Measurements from ENCODE around the gene PPP6R3.

PPP6R3 gene

DNA sequence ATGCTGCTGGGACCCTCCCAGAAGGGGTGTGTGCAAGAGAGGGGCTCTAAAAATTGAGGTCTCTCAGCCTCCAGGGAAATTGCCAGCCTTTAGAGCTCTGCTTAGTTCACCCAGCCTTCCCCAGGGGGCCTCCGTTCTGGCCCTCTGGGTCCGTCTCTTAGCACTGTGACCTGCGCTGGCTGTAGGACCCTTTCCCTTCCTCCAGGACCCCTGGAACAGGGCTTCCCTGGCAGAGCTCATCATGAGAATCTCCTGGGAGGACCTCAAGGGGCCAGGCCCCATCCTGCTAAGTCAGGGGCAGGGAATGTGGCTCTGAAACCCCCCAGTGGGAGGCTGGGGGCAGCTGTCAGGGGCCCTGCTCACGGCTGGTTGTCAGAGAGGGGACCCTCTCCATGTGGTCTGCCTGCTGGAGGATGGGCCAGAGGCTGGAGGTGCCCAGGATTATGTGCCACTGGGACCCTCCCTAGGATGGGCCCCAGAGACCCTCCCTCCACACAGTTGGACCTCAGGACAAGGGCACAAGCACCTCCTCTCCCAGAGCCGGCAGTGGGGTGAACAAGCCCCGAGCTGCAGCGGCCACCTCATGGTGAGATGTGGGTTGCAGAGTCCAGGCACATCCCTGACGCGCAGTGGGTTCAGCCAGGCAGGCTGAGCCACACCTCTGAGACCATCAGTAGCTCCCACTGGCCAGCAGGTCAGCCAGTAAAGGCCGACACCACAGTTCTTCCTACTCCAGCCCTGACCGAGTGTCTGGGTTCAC, 196.6 kb downstream of the PPP6R3 start:
- DNase-seq = no peak

- no peak for DNase-seq
Measured at GRCh38 chr11:68658097-68658496, 197.5 kb downstream of the PPP6R3 start.

DNA sequence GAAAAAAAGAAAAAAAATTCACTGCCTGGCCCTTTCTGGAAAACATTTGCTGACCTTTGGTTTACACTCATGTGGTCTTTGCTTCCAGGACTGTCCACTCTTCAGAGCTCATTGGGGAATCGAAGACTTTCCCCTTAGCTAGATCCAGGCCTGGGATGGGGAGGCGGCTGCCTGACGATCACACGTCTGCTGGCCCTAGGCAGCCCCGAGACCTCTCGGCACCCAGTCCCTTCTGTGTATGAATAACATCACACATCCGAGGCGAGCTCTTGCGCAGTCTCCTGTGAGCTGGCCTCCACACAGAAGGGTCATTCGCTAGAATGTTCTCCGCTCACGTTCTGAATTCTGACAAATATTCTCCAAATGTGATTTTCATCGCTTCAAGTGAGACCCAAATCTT, 198.1 kb downstream of the PPP6R3 start:
- DNase-seq = no peak

DNA sequence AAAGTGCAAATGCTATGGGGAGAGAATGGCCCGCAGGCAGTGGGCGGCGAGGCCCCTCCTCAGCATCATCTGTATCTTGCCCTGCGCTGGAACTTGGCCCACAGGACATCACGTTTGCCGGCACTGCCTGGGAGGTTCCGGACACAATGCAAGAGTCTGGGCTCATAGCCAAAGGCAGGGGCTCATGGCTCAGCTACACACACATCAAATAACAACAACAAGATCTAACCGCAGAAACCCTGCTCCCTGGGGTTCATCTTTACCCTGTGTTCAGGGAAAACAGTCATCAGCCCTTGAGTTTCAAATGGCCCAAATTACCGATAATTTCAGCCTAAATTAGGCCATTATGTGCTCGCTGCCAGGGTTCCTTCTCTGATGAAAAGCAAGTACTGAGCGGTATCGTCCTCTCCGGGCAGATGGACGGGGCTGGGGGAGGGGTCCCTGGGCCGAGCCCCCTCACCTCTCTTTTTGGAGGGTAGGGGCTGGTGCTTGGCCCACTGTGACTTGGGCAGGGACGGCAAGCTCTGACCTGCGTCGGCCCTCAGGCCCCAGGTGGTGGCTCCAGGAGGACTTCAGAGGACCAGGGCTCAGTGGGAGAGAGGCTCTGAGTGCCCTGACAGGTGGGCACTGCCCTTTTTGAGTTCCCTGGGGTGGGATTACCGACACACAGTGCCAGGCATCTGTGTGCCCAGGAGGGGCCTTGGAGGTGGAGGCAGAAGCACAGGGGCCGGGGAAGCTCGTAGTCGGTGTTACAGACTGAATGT, 198.8 kb downstream of the PPP6R3 start:
- peak; percentile 82 for DNase-seq

DNA sequence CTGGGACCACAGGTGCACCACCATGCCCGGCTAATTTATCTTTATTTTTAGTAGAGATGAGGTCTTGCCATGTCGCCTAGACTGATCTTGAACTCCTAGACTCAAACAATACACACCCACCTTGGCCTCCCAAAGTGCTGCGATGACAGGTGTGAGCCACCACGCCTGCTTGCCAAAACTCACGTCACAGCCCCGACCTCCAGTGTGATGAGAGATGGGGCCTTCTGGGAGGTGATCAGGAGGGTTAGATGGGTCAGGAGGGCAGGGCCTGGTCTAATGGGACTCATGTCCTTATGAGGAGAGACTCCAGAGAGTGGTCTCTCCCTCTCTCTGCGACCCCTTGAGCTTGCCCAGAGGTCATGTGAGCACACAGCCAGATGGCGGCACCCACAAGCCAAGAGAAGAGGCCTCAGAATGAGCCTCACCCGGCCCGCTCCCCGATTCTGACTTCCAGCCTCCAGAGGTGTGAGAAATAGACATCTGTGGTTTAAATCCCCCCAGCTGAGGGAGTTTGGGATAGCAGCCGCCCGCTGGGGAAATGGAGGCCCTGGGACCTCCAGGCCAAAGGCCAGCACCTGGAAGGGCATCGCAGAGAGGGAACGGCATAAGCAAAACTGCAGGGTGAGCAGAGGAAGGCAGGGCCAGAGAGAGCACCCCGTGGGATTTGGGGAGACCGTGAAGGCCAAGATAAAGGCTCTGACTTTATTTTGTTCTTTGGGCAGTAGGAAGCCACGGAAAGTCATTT, 199.7 kb downstream of the PPP6R3 start:
- DNase-seq = no peak

- no peak for DNase-seq
Measured at GRCh38 chr11:68661014-68661413, 200.5 kb downstream of the PPP6R3 start.

DNA sequence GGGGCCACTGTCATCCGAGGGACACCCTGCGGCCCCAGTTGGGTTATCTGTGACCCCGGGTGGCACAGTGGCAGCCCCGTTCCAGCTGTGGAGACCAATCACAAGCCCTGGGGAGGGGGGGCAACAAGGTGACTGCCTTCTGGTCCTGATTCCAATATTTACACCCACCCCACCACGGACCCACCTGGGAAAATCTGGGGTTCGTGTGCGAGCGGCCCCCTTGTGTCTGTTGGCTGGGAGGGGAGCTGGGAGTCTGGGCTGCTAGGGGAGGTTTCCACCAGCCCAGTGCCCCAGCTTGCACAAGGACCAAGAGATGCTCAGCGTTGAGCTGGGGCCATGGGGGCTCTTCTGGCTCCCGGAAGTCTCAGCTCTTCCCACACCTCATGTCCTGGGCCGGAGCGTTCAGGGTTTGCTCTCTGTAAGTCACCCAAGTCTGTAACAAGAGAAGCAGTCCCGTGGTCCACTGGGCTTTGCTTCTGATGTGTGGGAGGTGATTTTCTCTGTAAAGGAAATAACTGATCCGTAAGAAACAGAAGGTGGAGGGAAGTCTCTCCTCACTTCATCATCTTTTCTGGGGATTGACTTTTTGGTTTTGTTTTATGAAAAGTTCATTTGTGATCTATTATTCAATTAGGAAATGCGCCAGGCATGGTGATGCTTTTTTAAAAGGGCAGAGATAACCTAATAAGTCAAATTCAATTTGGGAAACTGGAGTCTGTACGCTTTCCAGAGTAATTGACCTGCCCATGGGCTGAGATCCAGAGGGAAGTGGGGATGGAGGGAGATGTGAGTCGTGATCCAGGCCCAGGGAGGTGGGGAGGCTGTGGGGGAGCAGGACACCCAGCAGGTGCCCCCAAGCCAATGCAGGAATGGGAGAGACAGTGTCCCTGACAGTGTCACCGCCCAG, 201.4 kb downstream of the PPP6R3 start:
- no peak for DNase-seq

DNA sequence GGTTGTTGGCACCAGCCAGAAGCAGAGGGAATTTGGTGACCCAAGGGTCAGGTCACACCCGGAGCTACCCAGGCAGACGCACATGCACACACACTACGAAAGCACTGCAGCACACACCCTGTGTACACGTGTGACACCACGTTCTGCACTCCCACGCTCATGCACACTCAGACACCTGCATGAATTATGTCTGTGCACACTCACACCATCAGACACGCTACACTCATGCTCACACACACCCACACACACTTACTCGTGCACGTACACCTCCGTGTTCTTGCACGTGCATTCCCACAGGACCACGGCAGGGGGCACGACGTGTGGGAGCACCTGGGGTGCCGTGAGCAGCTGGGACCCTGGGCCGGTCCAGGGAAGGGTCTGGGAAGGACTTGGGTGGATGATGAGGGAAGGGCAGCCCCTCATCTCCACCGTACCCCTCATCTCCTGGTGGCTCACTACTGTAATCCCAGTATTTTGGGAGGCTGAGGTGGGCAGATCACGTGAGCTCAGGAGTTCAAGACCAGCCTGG, 203.0 kb downstream of the PPP6R3 start:
- DNase-seq = no peak

DNA sequence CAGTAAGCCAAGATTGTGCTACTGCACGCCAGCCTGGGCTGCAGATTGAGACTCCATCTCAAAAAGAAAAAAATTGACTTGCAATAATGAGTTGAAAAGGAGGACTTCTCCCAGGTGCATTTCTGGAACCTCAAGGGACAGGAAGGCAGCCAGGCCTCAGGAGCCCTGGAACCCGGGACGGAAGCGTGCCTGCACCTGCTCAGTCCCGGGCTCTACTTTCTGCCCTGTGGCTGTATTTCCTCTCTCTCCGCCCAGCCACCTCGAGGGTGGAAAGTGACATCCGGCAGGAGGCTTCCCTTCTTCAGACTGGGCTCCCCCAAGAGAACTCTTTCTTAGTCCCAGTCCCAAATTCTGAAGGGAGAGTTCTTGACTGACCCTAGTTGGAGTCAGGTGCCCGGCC, 203.6 kb downstream of the PPP6R3 start:
- no peak for DNase-seq

DNA sequence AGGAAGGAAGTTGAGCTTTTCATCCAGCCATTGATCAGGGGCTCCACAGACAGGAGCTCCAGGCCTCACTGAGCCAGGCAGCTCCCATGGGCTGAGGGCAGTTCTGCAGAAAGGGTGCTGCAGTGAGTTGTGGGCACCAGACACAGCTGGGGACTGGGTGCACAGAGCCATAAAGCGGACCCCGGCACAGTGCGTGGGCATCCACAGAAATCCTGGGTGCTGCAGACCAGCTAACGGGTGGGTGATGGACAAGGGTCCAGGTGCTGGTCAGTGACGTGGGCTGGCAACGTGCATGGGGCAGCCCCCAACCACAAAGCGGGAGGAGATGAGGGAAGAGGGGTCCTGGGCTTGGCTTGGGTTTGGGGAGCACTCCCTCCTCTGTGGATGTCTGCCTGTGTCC, 204.4 kb downstream of the PPP6R3 start:
- DNase-seq = no peak

All from right hindlimb (tissue), 1 donor.